Vagina (tissue), 2 donors: ENCODE data around the gene MLXIPL.

Experiments used
- CTCF ChIP-seq, 3 experiments: fragments of 450-650 bp in 2 of 3; fragments of 200-600 bp in 1 of 3; sonication (generic) in 1 of 3; IDR thresholded peaks; one replicate each; pipeline ENCODE4 v1.5.1; 2017 to 2019; ENCODE audit warnings: antibody characterized with exemption in 3 of 3, mild to moderate bottlenecking in 2 of 3, moderate library complexity in 2 of 3
- POLR2A ChIP-seq, 2 donors: fragments of 450-650 bp; IDR thresholded peaks; one replicate each; pipeline ENCODE4 v1.6.1; 2017; ENCODE audit warnings: antibody characterized with exemption in 2 of 2, mild to moderate bottlenecking in 2 of 2, moderate library complexity in 2 of 2

- no peak for TF ChIP-seq CTCF (IDR thresholded peaks at IDR 0.05)
- no peak for TF ChIP-seq POLR2A (IDR thresholded peaks at IDR 0.05)
Measured at GRCh38 chr7:73625276-73625675, 954 bp upstream of the MLXIPL start.
